Activated CD8-positive, alpha-beta memory T cell treated with anti-CD3 and anti-CD28 coated beads, Interleukin-2, amount 50 U/mL, for 24 hours (primary cell): ENCODE results near the gene AFMID.

Experiments used
- DNase-seq: peaks from one replicate; pipeline ENCODE4 v3.0.0-alpha.2; 2020; ENCODE audit errors: extremely low read depth

The AFMID gene

DNA sequence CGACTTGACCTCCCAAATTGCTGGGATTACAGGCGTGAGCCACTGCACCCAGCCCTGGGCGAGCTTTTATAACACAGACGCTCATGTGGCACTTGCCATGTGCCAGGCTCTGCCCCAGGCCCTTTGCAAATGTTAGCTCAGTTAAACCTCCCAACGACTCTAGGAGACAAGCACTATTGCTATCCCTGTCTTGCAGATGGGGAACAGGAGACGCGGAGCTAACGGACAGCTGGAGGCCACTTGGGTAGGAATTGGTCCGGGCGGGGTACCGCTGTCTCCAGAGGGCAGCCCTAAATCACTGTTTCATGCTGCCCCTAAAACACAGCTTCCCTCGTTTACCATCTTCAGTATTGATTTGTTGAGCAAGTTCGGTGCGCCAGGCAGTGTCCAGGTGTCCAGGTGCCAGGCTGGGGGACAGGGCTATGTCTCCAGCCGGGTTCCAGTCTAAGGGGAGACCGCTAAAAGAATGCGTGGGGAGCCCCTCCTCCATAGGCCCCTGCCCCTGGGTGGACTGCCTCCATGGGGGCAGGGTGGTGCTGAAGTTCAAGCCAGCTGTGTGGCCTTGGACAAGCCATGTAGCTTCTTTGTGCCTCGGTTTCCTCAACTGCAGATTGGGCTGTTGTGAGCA lies 68.0 kb downstream of the AFMID start:
- no peak for DNase-seq

DNA sequence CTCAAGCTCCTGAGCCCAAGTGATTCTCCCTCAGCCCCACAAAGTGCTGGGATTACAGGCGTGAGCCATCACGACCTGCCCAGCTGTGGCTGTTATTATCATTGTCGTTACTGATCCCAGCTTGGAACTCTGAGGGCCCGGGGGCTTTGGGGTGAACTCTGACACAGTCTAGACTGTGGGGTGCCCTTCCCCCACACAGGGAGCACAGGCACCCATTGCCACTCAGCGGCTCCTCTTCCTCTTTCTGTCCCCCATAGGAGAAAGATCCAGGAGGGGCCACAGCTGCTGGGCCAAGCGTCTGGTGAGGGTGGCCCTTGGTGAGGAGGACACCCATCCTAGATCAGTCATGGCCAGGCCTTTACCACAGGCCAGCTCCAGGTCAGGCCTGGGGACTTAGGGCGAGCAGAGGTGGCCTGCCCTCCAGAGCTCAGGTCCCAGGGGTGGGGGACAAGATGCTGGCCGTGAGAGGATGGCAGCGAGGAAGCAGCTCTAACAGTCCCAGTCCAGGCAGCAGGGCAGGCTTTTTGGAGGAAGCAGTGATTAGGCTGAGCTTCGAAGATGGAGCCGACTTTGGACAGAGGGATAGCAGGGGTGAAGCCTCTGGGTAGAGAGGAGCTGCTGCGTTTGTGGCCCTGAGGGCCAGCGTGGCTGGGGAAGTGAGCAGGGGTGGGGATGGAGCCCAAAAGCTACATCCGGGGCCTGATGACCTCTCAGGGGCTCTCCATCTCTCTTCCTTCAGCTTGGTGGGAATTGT lies 69.0 kb downstream of the AFMID start:
- DNase-seq = no peak

DNA sequence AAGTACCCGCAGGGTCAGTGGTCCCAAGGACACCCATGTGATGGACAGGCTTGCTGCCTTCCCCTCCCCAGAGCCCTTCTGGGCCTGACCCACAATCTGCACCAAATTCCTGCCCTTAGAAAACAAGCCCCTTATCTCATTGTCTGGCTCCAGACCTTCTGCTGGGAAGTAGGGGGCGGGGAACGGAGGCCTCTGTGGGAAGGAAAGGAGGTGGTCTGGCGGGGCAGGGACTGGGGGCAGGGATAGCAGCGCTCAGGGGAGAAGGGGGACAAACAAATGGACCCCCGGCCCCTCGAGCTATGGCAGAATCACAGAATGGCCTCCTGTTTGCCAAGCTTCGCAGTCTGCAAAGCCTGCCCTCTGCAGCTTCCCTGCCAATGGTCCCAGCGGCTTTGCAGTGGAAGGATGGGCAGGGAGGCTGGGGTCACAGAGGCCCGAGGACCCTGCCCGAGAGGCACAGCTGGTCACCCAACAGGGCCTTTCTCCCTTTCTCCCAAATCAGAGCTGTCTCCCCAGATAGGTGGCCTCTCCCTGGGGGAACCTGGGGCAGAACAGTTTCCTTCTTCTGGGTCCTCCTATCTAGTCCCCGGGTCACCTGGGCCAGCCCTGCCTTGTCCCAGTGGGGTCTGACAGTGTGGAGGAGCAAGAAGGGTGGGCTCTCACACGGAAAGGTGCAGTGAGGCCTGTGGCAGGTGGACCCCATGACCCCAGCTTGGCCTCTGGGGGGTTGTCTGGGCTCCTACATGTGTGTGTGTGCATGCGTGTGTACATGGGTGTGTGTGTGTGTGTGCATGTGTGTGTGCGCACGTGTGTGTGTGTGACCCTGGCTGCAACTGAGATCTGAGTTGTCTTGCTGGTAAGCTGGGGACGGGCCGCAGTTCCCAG lies 69.8 kb downstream of the AFMID start:
- DNase-seq = no peak
